ENCODE results near the gene ANKRD53.
A peak's percentile ranks its signal among the peaks of the same experiment; 100 is the strongest.

Gene ANKRD53

DNA sequence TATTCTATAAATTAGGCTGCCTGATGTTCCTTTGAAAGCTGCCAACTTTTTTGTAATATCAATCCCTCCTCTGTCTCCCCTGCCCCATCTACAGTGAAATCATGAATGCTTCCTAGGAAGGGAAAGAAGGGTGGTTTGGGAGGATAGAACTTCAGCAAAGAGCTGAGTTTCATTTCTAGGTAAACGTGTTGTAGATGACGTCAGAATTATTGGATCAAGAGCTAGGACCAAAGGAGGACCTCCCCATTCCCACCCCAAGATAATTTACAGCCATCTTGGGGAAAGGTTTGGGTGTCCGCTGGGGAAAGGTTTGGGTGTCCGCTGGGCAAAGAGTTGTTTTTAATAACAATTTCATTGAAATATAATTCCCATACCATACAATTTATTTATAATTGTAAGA lies 11.2 kb upstream of the ANKRD53 start:
- DNase-seq, result no peak

DNA sequence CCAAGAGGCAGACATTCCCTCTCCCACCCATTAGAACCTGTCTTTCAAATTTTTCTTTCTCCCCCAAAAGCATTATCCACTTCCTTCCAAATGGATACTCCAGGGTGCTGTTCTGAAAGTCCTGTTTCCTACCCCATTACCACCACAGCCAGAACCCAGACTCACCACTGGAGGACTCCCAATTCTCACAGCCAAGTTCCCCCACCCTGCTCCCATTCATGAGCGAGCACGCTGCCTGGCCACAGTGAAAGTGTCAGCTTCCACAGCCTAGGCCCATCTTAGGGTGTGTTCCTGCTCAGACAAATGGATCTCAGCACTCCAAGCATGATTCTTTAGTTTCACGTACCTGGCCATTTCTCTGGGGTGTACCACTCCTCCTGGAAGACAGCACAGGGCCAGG lies 3.8 kb upstream of the ANKRD53 start:
- no peak for DNase-seq

DNA sequence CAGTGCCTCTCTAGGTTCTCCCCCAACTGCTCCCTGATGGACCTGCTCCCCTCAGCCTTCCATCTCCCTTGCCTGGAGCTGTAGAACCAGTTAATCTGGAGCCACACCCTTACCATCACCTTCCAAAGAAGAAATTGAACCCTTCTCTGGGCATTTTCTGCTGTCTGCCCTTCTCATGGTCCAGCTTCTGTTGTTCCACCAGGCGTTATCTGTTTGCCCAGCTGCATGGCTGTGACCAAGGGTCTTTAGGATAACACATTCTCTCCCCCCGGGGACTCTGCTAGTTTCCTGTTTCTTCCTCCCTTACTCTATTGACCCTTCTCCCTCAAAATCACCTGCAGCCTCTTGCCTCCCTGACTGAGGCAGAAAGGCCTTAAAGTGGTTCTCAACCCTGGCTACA lies 3.2 kb upstream of the ANKRD53 start:
- no peak for DNase-seq

DNA sequence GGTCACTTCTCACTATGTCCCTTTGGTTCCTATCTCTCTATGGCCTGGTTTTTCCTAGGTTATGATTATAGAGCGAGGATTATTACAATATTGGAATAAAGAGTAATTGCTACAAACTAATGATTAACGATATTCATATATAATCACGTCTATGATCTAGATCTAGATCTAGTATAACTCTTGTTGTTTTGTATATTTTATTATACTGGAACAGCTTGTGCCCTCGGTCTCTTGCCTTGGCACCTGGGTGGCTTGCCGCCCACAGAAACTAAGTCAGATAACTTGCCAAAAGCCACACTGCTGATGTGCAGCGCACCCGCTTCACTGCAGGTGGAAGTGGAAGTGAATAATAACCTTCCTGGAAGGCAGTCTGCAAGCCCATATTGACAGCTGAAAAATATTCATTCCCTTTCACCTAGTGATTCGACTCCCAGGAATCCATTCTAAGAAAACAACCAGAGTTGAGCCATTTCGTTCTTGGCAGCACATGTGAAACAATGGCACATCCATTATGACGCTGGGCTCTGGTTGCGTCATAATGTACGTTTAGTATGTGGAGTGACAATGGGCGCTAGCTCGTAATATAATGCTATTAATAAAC lies 725 bp upstream of the ANKRD53 start:
- peak; percentile 30 for DNase-seq

DNA sequence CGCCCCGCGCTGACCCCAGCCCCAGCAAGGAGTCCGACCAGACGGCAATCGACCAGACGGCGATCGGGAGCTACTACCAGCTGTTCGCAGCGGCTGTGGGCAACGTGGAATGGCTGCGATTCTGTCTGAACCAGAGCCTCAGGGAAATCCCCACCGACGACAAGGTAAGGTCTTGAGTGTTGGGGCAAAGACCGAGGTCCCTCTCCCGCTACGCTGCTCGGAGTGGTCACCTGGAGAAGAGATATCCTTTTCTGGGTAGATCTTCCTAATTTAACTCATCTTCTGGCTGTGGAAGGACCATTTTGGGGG lies 704 bp downstream of the ANKRD53 start:
- DNase-seq, result no peak

DNA sequence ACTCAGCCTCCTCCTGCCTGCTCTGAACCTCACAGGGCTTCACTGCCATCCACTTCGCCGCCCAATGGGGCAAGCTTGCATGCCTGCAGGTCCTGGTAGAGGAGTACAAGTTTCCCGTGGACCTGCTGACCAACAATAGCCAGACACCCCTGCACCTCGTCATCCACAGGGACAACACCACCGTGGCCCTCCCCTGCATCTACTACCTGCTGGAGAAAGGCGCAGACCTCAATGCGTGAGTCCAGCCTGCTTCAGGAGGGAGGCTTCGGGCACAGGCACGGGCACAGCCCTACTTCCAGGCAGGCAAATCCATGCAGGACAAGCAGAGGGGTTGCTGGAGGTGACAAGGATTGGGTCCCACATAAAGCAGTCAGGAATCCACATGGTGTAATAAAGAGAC lies 1.2 kb downstream of the ANKRD53 start:
- DNase-seq, result no peak

DNA sequence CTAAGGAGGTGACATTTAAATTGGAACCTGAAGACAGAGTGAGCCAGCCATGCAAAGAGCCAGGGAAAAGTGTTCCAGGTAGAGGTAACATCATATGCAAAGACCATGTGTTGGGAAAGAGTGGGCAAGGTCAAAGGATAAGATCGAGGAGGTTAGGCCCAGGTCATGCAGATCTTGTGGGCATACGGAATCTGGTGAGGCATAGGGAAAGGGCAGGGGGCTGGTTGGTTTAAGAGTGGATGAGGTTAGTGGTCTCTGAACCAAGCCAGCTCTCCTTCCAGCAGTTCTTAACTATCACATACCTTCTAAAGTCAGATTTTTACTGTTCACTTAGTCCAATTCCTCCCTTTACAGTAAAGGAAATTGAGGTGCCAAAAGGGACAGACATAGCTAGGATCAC lies 3.0 kb downstream of the ANKRD53 start:
- no peak for DNase-seq

DNA sequence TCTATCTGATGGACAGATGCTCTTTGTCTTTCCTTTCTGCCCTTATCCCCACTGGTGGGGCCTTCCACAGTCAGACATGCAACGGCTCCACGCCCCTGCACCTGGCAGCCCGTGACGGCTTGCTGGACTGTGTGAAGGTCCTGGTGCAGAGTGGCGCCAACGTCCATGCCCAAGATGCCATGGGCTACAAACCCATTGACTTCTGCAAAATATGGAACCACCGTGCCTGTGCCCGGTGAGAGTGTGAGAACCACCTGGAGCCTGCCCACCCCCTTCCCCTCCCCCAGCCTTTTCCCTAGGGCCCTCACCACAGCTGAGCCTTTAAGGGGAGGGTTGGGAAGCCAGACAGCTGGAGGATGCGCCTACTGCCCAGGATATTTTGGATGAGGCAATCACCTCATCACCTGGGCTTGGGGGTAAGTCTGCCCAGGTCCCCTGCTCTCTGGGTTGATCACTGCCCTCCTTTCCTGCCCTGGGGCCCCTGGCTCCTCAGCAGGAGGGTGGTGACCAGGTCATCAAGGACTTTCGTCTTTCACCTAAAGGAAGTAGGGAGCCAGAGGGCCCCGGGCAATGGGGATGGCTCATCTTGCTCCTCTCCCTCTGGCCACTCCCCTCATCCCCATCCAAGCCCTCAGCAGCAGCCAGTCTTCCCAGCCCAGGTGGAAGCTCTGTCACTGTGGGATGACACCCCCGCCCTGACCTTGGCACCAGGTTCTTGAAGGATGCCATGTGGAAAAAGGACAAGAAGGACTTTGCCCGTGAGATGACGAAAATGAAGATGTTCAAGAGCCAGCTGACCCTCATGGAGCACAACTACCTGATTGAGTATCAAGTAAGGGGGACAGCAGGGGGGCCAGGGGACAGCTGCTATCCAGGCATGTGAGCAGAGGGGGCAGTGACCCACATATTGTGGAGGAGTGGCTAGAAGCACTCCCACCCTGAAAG lies 3.7 kb downstream of the ANKRD53 start:
- DNase-seq, result no peak

DNA sequence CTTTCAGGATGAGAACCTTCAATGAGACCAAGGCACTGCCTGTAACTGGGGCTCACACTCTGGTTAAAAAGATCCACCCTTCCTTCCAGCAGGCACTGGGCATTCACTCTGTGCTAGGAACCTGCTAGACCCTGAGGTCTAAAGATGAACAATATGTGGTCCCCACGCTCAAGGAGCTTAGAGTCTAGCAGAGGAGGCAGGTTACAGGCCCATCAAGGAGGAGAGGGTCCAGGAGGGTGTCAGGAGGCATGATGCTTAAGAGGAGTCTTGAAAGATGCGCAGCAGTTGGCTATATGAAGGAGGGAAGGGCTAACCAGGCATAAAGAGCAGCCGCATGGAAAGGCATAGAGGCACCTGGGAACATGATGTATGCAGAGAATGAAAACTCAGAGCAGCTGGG lies 4.5 kb downstream of the ANKRD53 start:
- no peak for DNase-seq

DNA sequence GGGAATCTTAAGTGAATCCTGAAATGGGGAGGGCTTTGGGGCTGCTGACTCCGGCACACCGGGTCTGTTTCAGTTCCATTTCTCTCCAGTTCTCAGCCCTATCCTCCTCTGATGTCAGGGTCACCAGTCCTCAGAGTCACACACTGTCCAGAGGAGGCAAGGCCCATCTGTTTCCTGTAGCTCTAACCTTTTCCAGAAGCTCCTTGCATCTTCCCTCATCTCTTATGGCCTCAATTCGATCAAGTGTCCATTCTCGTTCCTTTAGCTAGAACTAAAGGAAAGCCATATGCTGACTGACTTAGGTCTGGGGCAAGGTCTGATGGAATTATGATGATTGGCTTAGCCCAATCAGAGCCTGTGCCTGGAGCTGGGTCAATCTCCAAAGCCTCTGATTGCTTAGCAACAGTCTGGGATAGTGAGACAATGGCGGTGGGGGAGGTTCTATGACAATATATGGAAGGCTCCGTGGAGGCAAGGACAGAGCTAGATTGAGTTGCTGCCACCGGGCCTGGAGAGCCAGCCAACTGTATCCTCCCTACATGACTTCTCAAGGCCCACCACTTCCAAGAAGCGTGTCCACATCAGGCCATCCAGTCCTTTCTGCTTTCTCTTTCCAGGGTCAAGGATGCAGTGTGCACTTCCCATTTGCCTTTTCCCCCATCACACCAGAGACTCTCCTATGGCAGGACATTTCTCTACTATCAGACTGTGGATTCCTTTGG lies 5.2 kb downstream of the ANKRD53 start:
- no peak for DNase-seq

DNA sequence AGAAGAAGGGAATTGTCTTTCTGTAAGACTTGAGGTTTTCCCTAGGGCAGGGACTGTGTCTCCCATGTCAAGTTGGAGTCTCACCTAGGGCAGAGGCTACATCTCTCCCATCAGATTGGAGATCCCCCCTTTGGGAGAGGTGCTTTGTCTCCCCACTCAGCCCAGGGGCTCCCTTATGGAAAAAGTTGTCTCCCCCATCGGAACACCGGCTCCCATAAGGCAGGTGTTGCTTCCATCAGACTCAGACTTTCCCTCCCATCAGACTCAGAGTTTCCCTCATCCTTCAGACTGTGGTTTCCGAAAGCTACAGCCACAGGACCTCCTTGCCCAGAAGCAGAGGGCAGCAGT lies 5.8 kb downstream of the ANKRD53 start:
- no peak for DNase-seq

DNA sequence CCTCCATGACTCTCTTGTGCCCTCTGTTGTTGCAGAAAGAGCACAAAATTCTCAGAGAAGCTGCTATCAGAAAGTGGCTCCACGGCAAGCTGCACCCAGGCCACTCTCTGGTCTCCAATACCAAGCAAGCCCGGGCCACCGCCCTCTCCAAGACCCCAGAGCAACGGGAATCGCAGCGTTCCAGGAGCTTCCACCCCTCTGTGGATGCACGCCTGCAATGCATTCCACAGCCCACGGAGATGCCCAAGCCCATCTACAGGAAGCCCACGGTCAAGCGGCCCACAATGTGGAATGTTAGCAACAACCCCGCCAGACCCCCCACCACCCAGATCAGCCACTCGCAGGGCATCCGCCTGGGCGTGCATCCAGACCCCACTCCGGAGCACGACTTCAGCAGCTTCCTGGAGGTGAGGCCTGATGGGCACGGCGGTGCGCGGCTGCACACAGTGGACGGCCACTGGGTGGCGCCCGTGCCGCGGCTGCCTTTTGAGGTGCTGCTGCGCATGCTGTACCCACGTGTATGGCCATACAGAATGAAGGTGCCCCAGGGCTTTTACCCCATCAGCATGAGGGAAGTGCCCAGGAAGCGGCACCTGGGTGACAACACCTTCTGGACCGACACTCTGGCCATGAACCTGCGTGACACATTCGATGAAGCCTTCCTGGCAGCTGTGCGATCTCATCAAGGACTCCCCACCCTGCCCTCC lies 6.3 kb downstream of the ANKRD53 start:
- DNase-seq, result peak; percentile 16

DNA sequence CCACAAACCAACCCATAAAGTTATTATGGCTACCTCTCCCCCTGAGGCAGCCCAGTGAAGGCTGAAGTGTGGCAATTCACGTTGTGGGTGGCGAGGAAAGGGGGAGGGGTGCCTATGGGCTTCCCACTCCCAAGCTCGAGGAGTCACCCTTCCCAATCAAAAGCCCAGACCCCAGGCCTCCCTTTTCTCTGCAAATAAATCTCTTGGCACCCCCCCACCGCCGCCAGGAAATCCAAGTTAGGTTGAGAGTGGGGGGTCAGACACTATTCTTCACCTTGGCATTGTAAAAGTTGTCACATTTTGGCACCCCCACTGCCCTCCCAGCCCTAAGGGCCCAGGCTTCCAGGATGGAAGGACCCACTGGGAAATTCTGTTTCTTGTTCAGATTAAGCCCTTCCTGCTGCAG lies 6.9 kb downstream of the ANKRD53 start:
- no peak for DNase-seq

DNA sequence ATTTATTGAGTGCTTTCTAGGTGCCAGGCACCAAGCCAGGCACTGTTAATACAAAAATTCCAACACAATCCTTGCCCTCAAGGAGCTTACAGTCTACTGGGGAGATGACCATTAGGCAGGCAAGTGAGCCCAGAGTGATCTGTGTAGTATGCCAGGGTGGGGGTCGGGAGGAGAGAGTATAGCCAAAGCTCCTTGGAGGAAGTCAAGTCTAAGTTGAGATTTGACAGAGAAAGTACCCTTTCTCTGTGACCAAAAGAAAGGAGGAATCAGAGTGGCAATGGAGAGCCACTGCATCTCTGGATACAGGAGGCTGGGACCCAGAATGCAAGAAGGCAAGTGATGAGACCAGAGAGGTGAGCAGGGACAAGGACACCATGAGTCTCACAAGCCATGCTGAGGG lies 7.5 kb downstream of the ANKRD53 start:
- no peak for DNase-seq

DNA sequence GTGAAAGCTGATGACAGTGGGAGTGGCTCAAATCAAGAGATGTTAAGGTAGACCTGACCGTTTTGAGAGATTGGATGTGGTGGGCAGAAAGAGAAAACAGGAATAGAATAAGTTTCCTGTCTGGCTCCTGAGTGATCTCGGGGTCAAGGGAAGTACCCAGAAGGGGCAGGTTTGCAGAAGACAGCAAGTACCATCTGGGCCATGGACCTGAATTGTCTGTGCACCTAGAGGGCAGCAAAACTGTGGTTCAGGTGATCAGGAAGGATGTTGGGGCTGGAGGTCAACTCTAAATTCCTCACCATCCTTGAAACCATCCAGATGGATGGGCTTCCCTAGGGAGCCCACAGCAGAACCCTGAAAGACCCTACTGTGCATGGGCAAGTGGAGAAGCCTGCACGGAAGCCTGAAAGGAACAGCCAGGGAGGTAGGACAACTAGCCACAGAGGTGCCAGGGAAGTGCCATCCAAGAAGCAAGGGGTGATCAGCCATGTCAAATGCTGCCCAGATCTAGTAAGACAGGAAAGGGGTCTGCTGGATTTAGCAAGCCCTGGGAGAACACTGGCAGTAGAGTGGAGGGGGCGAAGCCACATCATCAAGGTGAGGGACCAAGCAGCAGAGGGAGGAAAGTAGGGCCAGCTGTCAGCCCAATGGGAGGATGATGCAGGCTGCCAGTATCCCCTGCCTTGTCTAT lies 8.2 kb downstream of the ANKRD53 start:
- no peak for DNase-seq

DNA sequence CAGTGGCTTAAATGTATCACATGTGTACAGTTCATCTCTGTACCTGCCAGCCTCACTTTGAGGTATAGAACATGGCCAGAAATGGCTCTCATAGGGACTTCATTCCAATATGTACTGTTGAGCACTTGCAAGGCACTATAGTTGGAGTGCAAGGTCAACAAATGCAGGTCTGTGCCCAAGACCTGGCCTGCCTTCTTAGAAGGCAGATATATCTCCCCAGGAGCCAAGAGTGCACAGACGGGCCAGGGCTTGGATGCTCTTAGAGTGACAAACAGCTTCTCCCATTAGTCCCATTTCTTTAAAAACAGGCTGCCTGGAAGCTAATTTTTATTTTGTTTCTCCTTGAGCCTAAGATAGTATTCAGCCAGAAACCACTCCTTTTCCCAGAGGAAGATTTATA lies 9.0 kb downstream of the ANKRD53 start:
- DNase-seq, result no peak

DNA sequence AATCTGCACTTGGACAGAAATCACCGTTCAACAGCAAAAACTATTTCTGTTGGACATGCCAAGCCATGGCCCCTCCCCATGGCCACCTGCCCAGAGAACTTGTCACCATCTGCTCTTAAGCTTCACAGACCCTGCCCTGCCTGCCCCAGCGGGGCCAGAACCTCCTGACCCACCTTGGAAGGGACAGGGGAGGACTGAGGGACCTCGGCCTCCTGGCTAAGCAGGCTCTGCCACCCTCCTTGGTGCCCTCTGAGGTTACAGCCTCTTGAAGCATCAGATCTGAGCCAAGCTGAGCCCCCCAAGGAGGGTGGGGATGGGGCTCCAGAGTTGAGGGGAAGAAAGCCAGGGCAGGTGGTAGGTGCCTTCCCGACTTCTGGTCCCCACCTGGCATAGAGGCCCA lies 9.7 kb downstream of the ANKRD53 start:
- no peak for DNase-seq

DNA sequence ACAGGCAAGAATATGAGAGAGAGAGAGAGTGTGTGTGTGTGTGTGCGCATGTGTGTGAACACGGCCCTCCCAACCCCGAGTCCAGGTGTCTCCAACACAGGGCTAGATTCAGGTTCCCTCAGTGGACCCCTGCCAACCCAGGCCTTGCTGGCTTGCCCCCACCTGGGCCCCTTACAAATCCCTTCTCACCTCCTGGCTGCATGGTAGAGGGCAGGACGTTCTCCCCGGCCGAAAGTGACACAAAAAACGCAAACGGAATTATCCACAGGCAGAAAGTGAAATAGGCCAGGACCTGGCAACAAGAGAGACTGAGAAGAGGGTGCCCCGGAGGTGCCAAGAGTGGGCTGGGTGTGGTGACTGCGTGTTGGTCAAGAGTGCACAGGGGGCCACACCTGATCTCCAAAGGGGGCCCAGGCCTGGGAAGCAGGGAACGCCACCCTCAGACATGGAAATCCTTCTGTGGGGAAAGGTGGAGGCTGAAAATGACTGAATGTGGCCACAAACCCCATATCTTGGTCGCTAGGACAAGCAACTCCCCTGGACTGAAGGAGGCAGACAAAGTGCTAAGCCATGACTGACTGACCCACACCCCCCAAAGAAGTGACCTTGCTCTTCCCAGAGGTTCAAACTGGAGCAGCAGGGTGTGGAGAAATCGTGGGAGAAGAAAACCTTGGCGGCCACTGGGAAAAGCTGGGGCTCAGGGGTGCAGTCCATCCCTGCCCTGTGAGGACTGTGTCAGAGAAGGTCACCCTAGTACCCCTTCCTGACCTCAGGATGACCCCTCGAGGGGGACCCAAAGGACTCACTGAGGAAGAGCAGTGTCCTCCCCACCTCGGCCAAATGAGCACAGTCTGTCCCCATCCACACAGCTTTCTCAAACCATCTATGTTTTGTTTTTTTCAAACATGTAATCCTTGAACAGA lies 10.6 kb downstream of the ANKRD53 start:
- DNase-seq, result no peak

DNA sequence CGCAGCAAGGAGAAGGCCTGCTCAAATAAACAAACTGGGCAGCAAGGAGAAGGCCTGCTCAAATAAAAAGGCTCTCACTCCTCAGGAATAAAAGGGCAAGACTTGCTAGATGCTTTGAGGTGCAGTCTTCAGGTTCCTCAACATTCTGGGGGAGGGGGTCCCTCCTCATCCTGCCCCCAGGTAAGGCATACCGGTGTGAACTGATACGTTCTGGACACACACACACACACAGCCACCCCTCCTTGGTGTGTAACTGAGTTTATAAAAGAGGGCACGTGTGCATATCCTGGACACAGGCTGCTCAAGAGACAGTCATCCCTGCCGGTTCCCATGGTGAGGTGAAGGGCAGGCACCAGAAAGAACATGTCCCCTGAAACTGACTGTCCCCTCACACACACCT lies 11.8 kb downstream of the ANKRD53 start:
- DNase-seq, result no peak

DNA sequence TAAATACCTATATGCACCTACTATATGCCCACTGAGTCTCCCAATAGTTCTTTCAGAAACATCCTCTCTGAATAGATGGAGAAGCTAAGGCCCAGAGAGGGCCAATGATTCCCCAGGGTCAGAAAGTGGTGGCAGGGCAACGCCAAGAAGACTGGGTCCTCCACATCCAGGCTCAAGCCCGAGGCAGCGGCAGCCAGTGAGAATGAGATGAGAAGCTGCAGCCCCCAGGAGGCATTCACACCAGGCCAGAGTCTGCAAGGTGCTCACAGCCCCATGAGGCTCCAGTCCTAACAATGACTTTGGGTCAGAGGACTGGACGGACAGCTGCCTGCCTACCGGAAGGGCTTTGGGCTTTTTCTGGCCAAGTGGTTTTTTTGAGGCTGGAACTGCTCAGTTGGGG lies 12.7 kb downstream of the ANKRD53 start:
- DNase-seq, result no peak

DNA sequence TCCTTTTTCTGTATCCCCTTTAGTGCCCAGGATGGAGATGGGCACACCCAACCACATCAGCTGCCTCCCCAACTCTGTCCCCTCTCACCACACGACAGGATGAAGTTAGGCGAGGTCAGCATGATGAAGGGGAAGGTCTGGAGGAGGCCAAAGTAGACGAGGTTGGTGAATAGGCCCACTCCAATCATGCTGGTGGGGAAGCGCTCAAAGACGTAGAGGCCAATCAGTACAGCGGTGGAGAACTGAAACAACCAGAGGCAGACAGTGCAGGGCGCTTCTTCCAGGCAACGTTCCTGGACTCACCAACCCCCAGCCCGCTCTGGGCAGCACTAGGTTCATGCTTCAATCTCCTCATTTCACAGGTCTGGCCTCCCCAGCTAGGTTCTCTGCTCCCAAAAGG lies 13.3 kb downstream of the ANKRD53 start:
- DNase-seq, result no peak
